HFFc6 (cell line): ENCODE data around the gene PCDHGA11. TPM values are rescaled to one million over a fixed set of nuclear protein-coding genes. Genes with fewer than 3 reads are reported as not detected.
A peak's percentile ranks its signal among the peaks of the same experiment; 100 is the strongest.
"Not testable (repeated sequence)": the region's sequence is repeated elsewhere in the genome, so short reads cannot be mapped to it uniquely, and the experiment has no call there.

ENCODE experiments used
- DNase-seq: peaks from one replicate; pipeline ENCODE4 v3.0.0-alpha.2; 2018
- H3K27ac Mint-ChIP-seq: 2 replicates; pipeline ENCODE4 v1.8.0; 2020; ENCODE audit warnings: mild to moderate bottlenecking, mixed read lengths
- H3K27me3 Mint-ChIP-seq: 2 replicates; pipeline ENCODE4 v1.8.0; 2021; ENCODE audit warnings: mild to moderate bottlenecking, moderate library complexity, mixed read lengths; ENCODE audit not compliant: insufficient read depth
- H3K36me3 Mint-ChIP-seq: 2 replicates; pipeline ENCODE4 v1.8.0; 2021; ENCODE audit warnings: low read depth, mixed read lengths
- H3K4me1 Mint-ChIP-seq: 2 replicates; pipeline ENCODE4 v1.8.0; 2020; ENCODE audit warnings: low read depth, mixed read lengths
- H3K4me3 Mint-ChIP-seq: 2 replicates; pipeline ENCODE4 v1.8.0; 2020; ENCODE audit warnings: mild to moderate bottlenecking, moderate library complexity, mixed read lengths
- H3K9me3 Mint-ChIP-seq: 2 replicates; pipeline ENCODE4 v1.8.0; 2020; ENCODE audit warnings: mild to moderate bottlenecking, mixed read lengths
- total RNA-seq, 6 experiments: library from RNA; stranded (reverse); fragmentation: NEBNext Ultra II Directional; extraction: Animal tissue kit (Norgen Biotek cat#: 25700); gene quantifications; 2 replicates in 1 of 6; 3 replicates in 5 of 6; pipeline ENCODE4 v1.2.3, GENCODE V29; 2021
- TF ChIP-seq, protein P1 (sequence below): fragments of 200-600 bp; sonication (generic); IDR thresholded peaks from 2 replicates; pipeline ENCODE4 v1.5.0; 2021; ENCODE audit warnings: antibody characterized with exemption, mild to moderate bottlenecking

PCDHGA11 gene
- total RNA-seq, 6 experiments from 2014 or later, result 2.3 to 11.4 (median 9.8) TPM

DNA sequence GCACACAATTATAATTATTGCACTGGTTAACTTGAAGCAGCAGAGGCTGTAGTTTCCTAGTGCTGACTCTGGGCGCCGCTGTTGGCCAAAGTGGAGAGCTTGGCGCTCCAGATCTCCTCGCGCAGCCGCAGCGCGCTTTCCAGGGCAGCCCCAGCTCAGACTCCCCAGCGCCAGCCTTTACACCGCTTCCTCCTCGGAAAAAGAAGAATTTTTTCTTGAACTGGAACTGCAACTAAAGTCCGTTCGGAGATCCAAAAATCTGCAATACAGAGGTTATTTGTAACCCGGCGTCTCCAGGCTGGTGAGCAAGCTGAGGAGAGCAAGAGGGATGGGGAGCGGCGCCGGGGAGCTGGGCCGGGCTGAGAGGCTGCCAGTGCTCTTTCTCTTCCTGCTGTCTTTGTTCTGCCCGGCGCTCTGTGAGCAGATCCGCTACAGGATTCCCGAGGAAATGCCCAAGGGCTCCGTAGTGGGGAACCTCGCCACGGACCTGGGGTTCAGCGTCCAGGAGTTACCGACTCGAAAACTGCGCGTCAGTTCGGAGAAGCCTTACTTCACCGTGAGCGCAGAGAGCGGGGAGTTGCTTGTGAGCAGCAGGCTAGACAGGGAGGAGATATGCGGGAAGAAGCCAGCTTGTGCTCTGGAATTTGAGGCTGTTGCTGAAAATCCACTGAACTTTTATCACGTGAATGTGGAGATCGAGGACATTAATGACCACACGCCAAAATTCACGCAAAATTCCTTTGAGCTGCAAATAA is 33.1 kb upstream of the PCDHGA11 start, which contains the start of gene PCDHGB4:
Gene PCDHGB4 (plus strand): TSS at position 142 of the 755 bp plus-strand sequence. CDS start 187 bp downstream, at position 329.
- H3K27ac Mint-ChIP-seq, result not testable (repeated sequence)
- H3K9me3 Mint-ChIP-seq, result peaks cover 76% of the 10 kb centered on the region

DNA sequence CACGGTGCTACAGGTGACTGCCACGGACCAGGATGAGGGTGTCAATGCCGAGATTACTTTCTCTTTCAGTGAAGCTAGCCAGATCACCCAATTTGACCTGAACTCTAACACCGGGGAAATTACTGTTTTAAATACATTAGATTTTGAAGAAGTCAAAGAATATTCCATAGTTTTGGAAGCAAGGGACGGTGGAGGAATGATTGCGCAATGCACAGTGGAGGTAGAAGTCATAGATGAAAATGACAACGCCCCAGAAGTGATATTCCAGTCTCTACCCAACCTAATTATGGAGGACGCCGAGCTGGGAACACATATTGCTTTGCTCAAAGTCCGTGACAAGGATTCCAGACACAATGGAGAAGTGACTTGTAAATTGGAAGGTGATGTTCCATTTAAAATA is 32.2 kb upstream of the PCDHGA11 start:
- Mint-ChIP-seq H3K36me3 (peaks cover 57% of the 10 kb centered on the region), H3K4me1 (peaks cover 21% of the 10 kb centered on the region), H3K27ac (no peak overlapping the region), H3K4me3 (peak overlapping the region; percentile 67; the same call in 1 of the 2 replicates), H3K27me3 (no peaks in the 10 kb centered on the region; the same call in 1 of the 2 replicates), H3K9me3 (peaks cover 73% of the 10 kb centered on the region)
- no peak for DNase-seq
- TF ChIP-seq, protein P1, sequence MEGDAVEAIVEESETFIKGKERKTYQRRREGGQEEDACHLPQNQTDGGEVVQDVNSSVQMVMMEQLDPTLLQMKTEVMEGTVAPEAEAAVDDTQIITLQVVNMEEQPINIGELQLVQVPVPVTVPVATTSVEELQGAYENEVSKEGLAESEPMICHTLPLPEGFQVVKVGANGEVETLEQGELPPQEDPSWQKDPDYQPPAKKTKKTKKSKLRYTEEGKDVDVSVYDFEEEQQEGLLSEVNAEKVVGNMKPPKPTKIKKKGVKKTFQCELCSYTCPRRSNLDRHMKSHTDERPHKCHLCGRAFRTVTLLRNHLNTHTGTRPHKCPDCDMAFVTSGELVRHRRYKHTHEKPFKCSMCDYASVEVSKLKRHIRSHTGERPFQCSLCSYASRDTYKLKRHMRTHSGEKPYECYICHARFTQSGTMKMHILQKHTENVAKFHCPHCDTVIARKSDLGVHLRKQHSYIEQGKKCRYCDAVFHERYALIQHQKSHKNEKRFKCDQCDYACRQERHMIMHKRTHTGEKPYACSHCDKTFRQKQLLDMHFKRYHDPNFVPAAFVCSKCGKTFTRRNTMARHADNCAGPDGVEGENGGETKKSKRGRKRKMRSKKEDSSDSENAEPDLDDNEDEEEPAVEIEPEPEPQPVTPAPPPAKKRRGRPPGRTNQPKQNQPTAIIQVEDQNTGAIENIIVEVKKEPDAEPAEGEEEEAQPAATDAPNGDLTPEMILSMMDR, result no peak

More for the DNA sequence above, 33.1 kb upstream of the PCDHGA11 start, which contains the start of gene PCDHGB4:
- DNase-seq, H3K27me3 Mint-ChIP-seq: not testable (repeated sequence)
- Mint-ChIP-seq H3K36me3 (peaks cover 58% of the 10 kb centered on the region), H3K4me1 (peaks cover 26% of the 10 kb centered on the region), H3K4me3 (peak within 1 kb of the TSS; percentile 79)
- TF ChIP-seq, protein P1, result peak; percentile 57

DNA sequence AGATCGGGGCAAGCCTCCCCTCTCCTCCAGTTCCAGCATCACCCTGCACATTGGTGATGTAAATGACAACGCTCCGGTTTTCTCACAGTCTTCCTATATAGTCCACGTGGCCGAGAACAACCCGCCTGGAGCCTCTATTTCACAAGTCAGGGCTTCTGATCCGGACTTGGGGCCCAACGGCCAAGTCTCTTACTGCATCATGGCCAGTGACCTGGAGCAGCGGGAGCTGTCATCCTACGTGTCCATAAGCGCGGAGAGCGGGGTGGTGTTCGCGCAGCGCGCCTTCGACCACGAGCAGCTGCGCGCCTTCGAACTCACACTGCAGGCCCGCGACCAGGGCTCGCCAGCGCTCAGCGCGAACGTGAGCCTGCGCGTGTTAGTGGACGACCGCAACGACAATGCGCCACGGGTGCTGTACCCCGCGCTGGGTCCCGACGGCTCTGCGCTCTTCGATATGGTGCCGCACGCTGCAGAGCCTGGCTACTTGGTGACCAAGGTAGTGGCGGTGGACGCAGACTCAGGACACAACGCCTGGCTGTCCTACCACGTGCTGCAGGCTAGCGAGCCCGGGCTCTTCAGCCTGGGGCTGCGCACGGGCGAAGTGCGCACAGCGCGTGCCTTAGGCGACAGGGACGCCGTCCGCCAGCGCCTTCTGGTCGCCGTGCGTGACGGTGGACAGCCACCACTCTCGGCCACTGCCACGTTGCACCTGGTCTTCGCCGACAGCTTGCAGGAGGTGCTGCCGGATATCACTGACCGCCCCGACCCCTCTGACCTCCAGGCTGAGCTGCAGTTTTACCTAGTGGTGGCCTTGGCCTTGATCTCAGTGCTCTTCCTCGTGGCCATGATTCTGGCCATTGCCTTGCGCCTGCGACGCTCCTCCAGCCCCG is 31.5 kb upstream of the PCDHGA11 start:
- H3K27me3 Mint-ChIP-seq, result no peaks in the 10 kb centered on the region; the same call in 1 of the 2 replicates
- TF ChIP-seq, protein P1, result no peak
- peaks cover 73% of the 10 kb centered on the region for H3K9me3 Mint-ChIP-seq
- no peak for DNase-seq
- peaks cover 21% of the 10 kb centered on the region for H3K4me1 Mint-ChIP-seq
- H3K36me3 Mint-ChIP-seq, result peaks cover 59% of the 10 kb centered on the region
- H3K27ac Mint-ChIP-seq, result no peak overlapping the region
- peak overlapping the region; percentile 51; the same call in 1 of the 2 replicates for H3K4me3 Mint-ChIP-seq

DNA sequence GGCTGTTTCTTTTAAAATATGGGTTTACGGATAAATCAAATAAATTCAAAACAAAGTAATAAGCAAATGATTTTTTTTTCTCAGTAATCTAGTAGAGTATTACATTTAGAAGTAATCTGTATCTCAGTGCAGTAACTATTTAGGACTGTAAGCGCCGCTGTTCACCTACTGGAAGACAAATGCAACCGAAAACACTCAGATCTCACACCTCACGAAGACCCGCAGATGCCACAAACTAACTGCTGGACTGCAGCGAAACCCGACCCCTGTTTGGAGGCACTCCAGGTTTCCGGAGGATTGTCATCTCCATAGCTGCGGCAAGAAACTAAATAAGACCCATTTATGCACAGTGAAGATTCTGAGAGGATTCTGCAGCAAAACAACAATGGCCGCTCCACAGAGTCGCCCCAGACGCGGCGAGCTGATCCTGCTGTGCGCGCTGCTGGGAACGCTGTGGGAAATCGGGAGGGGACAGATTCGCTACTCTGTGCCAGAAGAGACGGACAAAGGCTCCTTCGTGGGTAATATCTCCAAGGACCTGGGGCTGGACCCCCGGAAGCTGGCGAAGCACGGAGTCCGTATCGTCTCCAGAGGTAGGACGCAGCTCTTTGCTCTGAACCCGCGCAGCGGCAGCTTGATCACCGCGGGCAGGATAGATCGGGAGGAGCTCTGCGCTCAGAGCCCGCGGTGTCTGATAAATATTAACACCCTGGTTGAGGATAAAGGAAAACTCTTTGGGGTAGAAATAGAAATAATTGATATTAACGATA is 28.2 kb upstream of the PCDHGA11 start, which contains the start of gene PCDHGA8:
Gene PCDHGA8 (plus strand): TSS at position 205 of the 770 bp plus-strand sequence. CDS start 181 bp downstream, at position 386.
- Mint-ChIP-seq H3K36me3 (peaks cover 48% of the 10 kb centered on the region), H3K27ac (no peak within 1 kb of the TSS), H3K4me1 (peaks cover 14% of the 10 kb centered on the region), H3K4me3 (no peak within 1 kb of the TSS), H3K27me3 (no peaks in the 10 kb centered on the region; the same call in 1 of the 2 replicates), H3K9me3 (peaks cover 67% of the 10 kb centered on the region)
- TF ChIP-seq, protein P1, result peak; percentile 57
- no peak for DNase-seq

- no peak for DNase-seq
- Mint-ChIP-seq H3K4me1 (peaks cover 13% of the 10 kb centered on the region), H3K9me3 (peaks cover 65% of the 10 kb centered on the region), H3K4me3 (no peak overlapping the region), H3K27me3 (no peaks in the 10 kb centered on the region; the same call in 1 of the 2 replicates), H3K27ac (no peak overlapping the region), H3K36me3 (peaks cover 46% of the 10 kb centered on the region)
- TF ChIP-seq, protein P1, result no peak
These were observed 27.6 kb upstream of the PCDHGA11 start for GRCh38 chr5:141393267-141393666.

DNA sequence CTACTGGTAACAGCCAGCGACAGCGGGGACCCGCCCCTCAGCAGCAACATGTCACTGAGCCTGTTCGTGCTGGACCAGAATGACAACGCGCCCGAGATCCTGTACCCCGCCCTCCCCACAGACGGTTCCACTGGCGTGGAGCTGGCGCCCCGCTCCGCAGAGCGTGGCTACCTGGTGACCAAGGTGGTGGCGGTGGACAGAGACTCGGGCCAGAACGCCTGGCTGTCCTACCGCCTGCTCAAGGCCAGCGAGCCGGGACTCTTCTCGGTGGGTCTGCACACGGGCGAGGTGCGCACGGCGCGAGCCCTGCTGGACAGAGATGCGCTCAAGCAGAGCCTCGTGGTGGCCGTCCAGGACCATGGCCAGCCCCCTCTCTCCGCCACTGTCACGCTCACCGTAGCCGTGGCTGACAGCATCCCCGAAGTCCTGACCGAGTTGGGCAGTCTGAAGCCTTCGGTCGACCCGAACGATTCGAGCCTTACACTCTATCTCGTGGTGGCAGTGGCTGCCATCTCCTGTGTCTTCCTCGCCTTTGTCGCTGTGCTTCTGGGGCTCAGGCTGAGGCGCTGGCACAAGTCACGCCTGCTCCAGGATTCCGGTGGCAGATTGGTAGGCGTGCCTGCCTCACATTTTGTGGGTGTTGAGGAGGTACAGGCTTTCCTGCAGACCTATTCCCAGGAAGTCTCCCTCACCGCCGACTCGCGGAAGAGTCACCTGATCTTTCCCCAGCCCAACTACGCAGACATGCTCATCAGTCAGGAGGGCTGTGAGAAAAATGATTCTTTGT is 26.3 kb upstream of the PCDHGA11 start:
- H3K4me3 Mint-ChIP-seq, H3K27me3 Mint-ChIP-seq, DNase-seq, H3K27ac Mint-ChIP-seq, H3K4me1 Mint-ChIP-seq: not testable (repeated sequence)
- Mint-ChIP-seq H3K36me3 (peaks cover 47% of the 10 kb centered on the region), H3K9me3 (peaks cover 65% of the 10 kb centered on the region)
